ENCODE measurements around the gene CHMP2A.

CHMP2A gene

GRCh38 chr19:58538257-58539168 lies 16.4 kb downstream of the CHMP2A start:
- Mint-ChIP-seq H3K36me3 (no peaks in the 10 kb centered on the region), H3K27ac (peak overlapping the region; percentile 25), H3K27me3 (peaks cover 65% of the 10 kb centered on the region), H3K4me3 (peak overlapping the region; percentile 74), H3K4me1 (peaks cover 16% of the 10 kb centered on the region), H3K9me3 (no peaks in the 10 kb centered on the region)
- ATAC-seq = peak; percentile 65

- H3K27me3 Mint-ChIP-seq = peaks cover 52% of the 10 kb centered on the region
- H3K4me1 Mint-ChIP-seq = peaks cover 14% of the 10 kb centered on the region
- H3K36me3 Mint-ChIP-seq = no peaks in the 10 kb centered on the region
- no peak overlapping the region for H3K4me3 Mint-ChIP-seq
- no peak for ATAC-seq
- H3K9me3 Mint-ChIP-seq = no peaks in the 10 kb centered on the region
- H3K27ac Mint-ChIP-seq = no peak overlapping the region
Measured at GRCh38 chr19:58536852-58537798, 17.8 kb downstream of the CHMP2A start.

DNA sequence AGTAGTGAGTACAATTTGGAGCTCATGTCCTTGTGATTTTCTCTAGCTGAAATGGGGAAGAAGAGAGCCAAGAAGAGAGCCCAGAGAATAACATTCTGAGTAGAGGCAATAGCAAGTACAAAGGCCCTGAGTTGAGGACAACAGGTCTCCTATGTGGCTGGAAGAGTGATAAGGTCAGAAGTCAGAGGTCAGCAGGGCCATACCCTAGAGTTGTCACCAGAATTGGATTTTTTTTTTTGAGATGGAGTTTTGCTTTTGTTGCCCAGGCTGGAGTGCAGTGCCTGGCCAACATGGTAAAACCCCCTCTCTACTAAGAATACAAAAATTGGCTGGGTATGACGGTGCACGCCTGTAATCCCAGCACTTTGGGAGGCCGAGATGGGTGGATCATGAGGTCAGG lies 19.0 kb downstream of the CHMP2A start:
- no peaks in the 10 kb centered on the region for H3K36me3 Mint-ChIP-seq
- H3K4me3 Mint-ChIP-seq = no peak overlapping the region
- no peak for ATAC-seq
- H3K4me1 Mint-ChIP-seq = peaks cover 27% of the 10 kb centered on the region
- H3K27ac Mint-ChIP-seq = no peak overlapping the region
- peaks cover 50% of the 10 kb centered on the region for H3K27me3 Mint-ChIP-seq
- no peaks in the 10 kb centered on the region for H3K9me3 Mint-ChIP-seq

DNA sequence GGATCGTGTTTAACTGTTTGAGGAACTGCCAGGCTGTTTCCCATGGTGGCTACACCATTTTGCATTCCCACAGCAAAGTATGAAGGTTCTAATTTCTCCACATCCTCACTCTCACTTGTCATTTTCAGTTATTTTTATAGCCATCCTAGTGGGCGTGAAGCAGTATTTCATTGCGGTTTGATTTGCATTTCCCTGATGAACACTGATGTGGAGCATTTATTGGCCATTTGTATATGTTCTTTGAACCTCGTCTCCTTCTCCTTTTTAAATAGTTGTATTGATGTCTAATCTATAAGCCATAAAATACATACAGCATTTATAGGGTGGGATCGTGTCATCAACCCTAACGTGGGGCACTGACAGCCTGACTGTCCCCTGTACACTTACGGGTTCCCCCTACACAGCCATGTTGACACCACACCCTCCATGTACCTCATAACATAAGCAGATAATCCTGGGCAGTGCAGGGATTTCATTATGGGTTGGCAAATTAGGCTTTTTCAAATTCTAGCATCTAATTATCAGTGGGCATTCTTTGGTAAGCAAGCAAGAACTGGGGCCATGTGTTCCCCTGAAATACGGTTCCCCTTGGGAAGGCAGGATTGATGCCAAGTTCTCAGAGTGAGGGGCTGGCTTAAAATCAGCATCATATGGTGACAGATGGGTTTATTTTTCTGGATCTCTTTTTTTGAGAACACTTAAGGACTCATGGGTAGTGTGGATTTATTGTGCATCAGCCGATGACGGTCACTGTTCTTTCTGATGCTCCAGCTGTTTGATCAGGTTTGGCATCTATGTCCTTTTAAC lies 23.7 kb downstream of the CHMP2A start:
- Mint-ChIP-seq H3K36me3 (no peaks in the 10 kb centered on the region), H3K9me3 (no peaks in the 10 kb centered on the region), H3K4me1 (peaks cover 14% of the 10 kb centered on the region), H3K27me3 (peaks cover 8% of the 10 kb centered on the region), H3K4me3 (no peak overlapping the region), H3K27ac (no peak overlapping the region)
- no peak for ATAC-seq

DNA sequence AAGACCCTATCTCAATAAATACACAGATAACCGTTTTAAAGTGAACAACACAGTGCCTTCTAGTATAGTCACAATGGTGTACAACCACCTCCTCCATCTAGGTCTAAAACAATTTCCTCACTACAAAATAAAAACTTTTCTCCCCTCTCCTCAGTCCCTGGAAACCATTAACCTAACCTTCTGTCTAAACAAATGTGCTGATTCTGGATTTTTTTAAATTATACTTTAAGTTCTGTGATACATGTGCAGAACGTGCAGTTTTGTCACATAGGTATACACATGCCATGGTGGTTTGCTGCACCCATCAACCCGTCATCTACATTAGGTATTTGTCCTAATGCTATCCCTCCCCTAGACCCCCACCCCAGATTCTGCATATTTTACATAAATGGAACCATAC lies 25.5 kb downstream of the CHMP2A start:
- Mint-ChIP-seq H3K4me1 (peaks cover 14% of the 10 kb centered on the region), H3K9me3 (no peaks in the 10 kb centered on the region), H3K27ac (no peak overlapping the region), H3K27me3 (no peaks in the 10 kb centered on the region), H3K4me3 (no peak overlapping the region), H3K36me3 (no peaks in the 10 kb centered on the region)
- ATAC-seq = no peak

DNA sequence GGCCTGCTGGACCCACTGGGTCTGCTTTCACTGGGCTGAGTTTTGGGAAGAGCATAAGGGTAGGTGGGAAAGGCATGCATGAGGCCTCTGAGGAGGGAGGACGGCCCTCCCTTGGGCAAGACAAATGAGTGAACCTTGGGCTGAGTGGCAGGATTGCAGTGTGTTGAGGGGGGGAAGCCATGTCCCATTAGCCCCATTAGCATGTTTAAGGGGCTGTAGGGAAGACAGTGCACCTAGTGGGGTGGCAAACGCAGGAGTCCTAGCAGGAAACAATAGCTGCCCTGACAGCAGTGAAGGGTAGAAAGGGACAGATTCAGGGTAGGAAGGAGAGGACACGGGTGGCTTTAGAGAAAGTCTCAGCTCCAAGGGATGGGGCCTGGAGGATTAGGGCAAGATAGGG lies 32.2 kb downstream of the CHMP2A start:
- H3K4me3 Mint-ChIP-seq = no peak overlapping the region
- no peaks in the 10 kb centered on the region for H3K27me3 Mint-ChIP-seq
- no peak for ATAC-seq
- H3K4me1 Mint-ChIP-seq = peaks cover 30% of the 10 kb centered on the region
- H3K27ac Mint-ChIP-seq = no peak overlapping the region
- no peaks in the 10 kb centered on the region for H3K9me3 Mint-ChIP-seq
- H3K36me3 Mint-ChIP-seq = peaks cover 6% of the 10 kb centered on the region

DNA sequence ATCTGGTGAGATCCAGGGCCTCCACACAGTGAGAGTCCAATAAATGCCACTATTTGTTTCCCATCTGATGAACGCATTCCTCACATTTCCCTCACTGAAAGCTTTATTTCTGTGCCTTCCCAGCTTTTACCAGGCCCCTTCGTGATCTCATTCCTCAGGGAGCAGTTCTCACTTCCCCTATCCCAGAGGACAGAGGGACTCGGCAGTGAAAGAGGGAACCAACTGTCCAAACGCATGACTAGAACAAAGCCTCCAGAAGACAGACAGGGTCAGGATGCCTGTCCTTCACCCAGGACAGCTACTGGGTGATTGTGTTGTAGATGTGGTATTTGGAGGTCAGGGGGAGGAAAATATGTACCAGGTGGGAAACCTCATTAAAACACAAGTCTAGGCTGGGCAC lies 33.3 kb downstream of the CHMP2A start:
- Mint-ChIP-seq H3K36me3 (peaks cover 12% of the 10 kb centered on the region), H3K4me3 (no peak overlapping the region), H3K27ac (no peak overlapping the region), H3K4me1 (peaks cover 34% of the 10 kb centered on the region), H3K9me3 (no peaks in the 10 kb centered on the region), H3K27me3 (no peaks in the 10 kb centered on the region)
- no peak for ATAC-seq

GRCh38 chr19:58520257-58520599 lies 34.7 kb downstream of the CHMP2A start:
- H3K27ac Mint-ChIP-seq = peak overlapping the region; percentile 98
- no peak for ATAC-seq
- no peaks in the 10 kb centered on the region for H3K9me3 Mint-ChIP-seq
- no peaks in the 10 kb centered on the region for H3K27me3 Mint-ChIP-seq
- peaks cover 22% of the 10 kb centered on the region for H3K36me3 Mint-ChIP-seq
- H3K4me1 Mint-ChIP-seq = peaks cover 44% of the 10 kb centered on the region
- peak overlapping the region; percentile 94 for H3K4me3 Mint-ChIP-seq

- ATAC-seq = peak; percentile 94
- peak within 1 kb of the TSS; percentile 98 for H3K27ac Mint-ChIP-seq
- peaks cover 24% of the 10 kb centered on the region for H3K36me3 Mint-ChIP-seq
- H3K4me1 Mint-ChIP-seq = peaks cover 50% of the 10 kb centered on the region
- no peaks in the 10 kb centered on the region for H3K27me3 Mint-ChIP-seq
- H3K4me3 Mint-ChIP-seq = peak within 1 kb of the TSS; percentile 94
- no peaks in the 10 kb centered on the region for H3K9me3 Mint-ChIP-seq
Measured at GRCh38 chr19:58519355-58520256, 35.3 kb downstream of the CHMP2A start, which contains the start of gene ZBTB45. Gene ZBTB45, minus strand, starts transcription at chr19:58519810. Its CDS starts 2,137 bp downstream, at chr19:58517673.

- H3K36me3 Mint-ChIP-seq = peaks cover 24% of the 10 kb centered on the region
- ATAC-seq = peak; percentile 2
- H3K27me3 Mint-ChIP-seq = no peaks in the 10 kb centered on the region
- H3K27ac Mint-ChIP-seq = peak overlapping the region; percentile 98
- peaks cover 56% of the 10 kb centered on the region for H3K4me1 Mint-ChIP-seq
- peak overlapping the region; percentile 94 for H3K4me3 Mint-ChIP-seq
- no peaks in the 10 kb centered on the region for H3K9me3 Mint-ChIP-seq
Measured at GRCh38 chr19:58519087-58519354, 35.9 kb downstream of the CHMP2A start.

DNA sequence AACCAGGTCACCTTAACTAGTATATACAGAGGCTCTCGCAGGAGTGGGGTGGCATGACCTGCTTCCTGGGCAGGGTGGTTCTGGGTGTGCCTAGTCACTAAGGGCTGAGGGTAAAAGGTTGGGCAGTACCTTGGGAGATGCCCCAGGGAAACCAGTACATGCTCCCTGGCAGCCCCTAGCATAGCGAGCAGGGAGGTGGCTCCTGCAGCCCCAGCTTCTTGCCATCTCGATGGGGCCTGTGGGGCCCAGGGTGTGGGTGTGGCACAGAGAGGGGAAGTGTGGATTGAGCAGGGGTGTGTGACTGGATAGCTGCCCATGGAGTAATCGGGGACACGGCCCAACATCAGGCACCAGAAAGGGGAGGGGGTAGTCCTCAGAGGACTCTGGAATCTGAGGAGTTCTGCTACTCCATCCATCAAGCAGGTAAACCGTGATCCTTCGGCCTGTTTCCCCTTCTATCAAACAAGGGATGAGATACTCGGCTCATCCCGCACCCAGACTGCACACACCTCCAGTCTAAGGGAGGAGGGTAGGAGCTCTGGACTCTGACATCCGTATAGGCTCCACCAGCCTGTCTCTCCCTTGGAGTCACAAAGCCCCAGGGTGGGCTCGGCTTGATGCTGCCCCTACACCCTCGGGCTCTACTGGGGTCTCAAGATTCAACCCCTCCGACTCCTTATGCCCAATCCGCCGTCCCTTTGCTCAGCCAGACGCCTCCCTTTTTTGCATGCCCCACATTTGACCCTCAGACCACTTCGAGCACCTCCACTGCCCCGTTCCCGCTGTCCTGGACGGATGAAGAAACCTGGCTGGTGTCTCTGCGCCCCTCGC lies 36.4 kb downstream of the CHMP2A start:
- H3K9me3 Mint-ChIP-seq = no peaks in the 10 kb centered on the region
- peaks cover 62% of the 10 kb centered on the region for H3K4me1 Mint-ChIP-seq
- H3K27ac Mint-ChIP-seq = peak overlapping the region; percentile 98

DNA sequence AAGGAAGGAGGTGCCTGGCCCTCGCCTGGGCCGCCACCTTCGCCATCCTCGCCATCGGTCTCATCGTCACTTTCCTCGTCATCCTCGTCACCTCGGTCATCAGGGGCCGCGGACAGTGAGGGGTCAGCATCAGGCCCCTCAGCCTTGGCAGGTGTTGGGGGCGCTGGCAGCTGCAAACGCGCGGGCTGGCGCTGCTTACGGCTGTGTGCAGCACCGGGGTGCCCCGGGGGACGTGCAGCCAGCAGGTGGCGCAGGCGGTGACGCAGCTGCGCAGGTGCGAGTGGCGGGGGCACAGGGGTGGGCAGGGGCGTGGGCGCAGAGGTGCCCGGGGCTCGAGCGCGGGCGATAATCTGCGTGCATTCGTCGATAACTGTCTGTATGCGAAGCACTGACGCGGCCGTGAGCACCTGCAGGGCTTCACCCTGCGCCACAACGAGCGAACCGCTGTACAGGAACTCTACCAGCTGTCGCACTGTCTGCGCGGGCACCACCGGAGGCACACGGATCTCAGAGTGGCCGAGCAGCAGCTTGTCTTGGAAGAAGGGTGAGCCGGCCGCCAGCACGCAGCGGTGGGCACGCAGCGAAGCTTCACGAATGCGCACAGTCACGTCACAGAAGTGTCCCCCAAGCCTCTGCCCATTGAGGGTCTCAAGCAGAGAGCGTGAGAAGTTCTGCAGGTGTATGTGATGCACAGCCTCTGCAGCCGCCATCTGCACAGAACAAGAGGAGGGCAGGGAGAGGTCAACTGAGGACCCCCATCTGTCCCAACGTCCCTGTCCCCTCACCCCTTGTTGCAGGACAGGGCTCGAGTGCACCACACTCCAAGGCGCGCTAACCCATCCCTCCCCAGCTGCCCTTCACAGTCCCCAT lies 37.7 kb downstream of the CHMP2A start:
- H3K27ac Mint-ChIP-seq = no peak overlapping the region
- no peak for ATAC-seq
- no peaks in the 10 kb centered on the region for H3K9me3 Mint-ChIP-seq
- H3K27me3 Mint-ChIP-seq = no peaks in the 10 kb centered on the region
- H3K4me3 Mint-ChIP-seq = no peak overlapping the region
- peaks cover 63% of the 10 kb centered on the region for H3K4me1 Mint-ChIP-seq
- peaks cover 24% of the 10 kb centered on the region for H3K36me3 Mint-ChIP-seq

More for the DNA sequence above, 36.4 kb downstream of the CHMP2A start:
- H3K27me3 Mint-ChIP-seq = no peaks in the 10 kb centered on the region
- peak overlapping the region; percentile 94 for H3K4me3 Mint-ChIP-seq
- H3K36me3 Mint-ChIP-seq = peaks cover 24% of the 10 kb centered on the region
- no peak for ATAC-seq

All from stimulated activated memory B cell treated with anti-CD40 and anti-IgM and Interleukin-4, amounts not matched to agents 10 μg/mL and 1 μg/mL and 100 μg/mL, for 72 hours (primary cell).